ENCODE measurements around the gene PPM1D. TPM values are rescaled to one million over a fixed set of nuclear protein-coding genes. Genes with fewer than 3 reads are reported as not detected.
"Not testable (repeated sequence)": the region's sequence is repeated elsewhere in the genome, so short reads cannot be mapped to it uniquely, and the experiment has no call there.

PPM1D gene
- total RNA-seq, 2 experiments from 2014 or later: 9.4 to 10.9 TPM

GRCh38 chr17:60606036-60606435, 6.0 kb downstream of the PPM1D start:
- intact Hi-C loops (cut with micrococcal nuclease): no loop called here
- H3K27ac Mint-ChIP-seq: no peak overlapping the region
- H3K36me3 Mint-ChIP-seq: peaks cover 6% of the 10 kb centered on the region
- peaks cover 41% of the 10 kb centered on the region for H3K4me1 Mint-ChIP-seq (ENCODE audit: low read depth)
- ChIA-PET POLR2A (no interaction called here), CTCF (interaction anchor here (1.2 kb wide), 1 partner anchor 33 kb away, joined by 3 read pairs; no protein-coding TSS in a partner anchor)
- H3K9me3 Mint-ChIP-seq: no peaks in the 10 kb centered on the region
- DNase-seq: no peak
- no peak overlapping the region for H3K4me3 Mint-ChIP-seq
- H3K27me3 Mint-ChIP-seq: no peaks in the 10 kb centered on the region

GRCh38 chr17:60610473-60610872, 10.5 kb downstream of the PPM1D start:
- no peak overlapping the region for H3K4me3 Mint-ChIP-seq
- intact Hi-C loops (cut with micrococcal nuclease): no loop called here
- ChIA-PET POLR2A (no interaction called here), CTCF (no interaction called here)
- H3K27ac Mint-ChIP-seq: no peak overlapping the region
- no peak for DNase-seq
- no peaks in the 10 kb centered on the region for H3K9me3 Mint-ChIP-seq
- H3K27me3 Mint-ChIP-seq: no peaks in the 10 kb centered on the region
- H3K4me1 Mint-ChIP-seq (ENCODE audit: low read depth): peaks cover 18% of the 10 kb centered on the region
- peaks cover 3% of the 10 kb centered on the region for H3K36me3 Mint-ChIP-seq

- not testable (repeated sequence) for H3K9me3 Mint-ChIP-seq, H3K27me3 Mint-ChIP-seq, DNase-seq
These were observed 11.3 kb downstream of the PPM1D start for GRCh38 chr17:60611321-60611720.

GRCh38 chr17:60613325-60613724, 13.3 kb downstream of the PPM1D start:
- no peak overlapping the region for H3K4me3 Mint-ChIP-seq
- H3K27me3 Mint-ChIP-seq: no peaks in the 10 kb centered on the region
- H3K27ac Mint-ChIP-seq: no peak overlapping the region
- POLR2A ChIA-PET: interaction anchor here (0.6 kb wide), 1 partner anchor 1623 kb away, joined by 6 read pairs; no protein-coding TSS in a partner anchor
- CTCF ChIA-PET: interaction anchor here (1.0 to 2.4 kb wide), 2 partner anchors 21 to 25 kb away, joined by 3 to 11 read pairs; no protein-coding TSS in a partner anchor
- intact Hi-C loops (cut with micrococcal nuclease): no loop called here
- no peaks in the 10 kb centered on the region for H3K9me3 Mint-ChIP-seq
- peaks cover 13% of the 10 kb centered on the region for H3K4me1 Mint-ChIP-seq (ENCODE audit: low read depth)
- DNase-seq: no peak
- H3K36me3 Mint-ChIP-seq: peaks cover 2% of the 10 kb centered on the region

More at GRCh38 chr17:60611321-60611720, 11.3 kb downstream of the PPM1D start:
- CTCF ChIA-PET: interaction anchor here (1.2 kb wide), 1 partner anchor 27 kb away, joined by 5 read pairs; no protein-coding TSS in a partner anchor
- H3K27ac Mint-ChIP-seq; H3K4me3 Mint-ChIP-seq; POLR2A ChIA-PET; H3K36me3 Mint-ChIP-seq; intact Hi-C loops (cut with micrococcal nuclease): not testable (repeated sequence)
- H3K4me1 Mint-ChIP-seq (ENCODE audit: low read depth): peaks cover 13% of the 10 kb centered on the region

GRCh38 chr17:60613796-60614195, 13.8 kb downstream of the PPM1D start:
- ChIA-PET POLR2A (interaction anchor here (0.6 kb wide), 1 partner anchor 1624 kb away, joined by 6 read pairs; no protein-coding TSS in a partner anchor), CTCF (interaction anchor here (2.4 kb wide), 1 partner anchor 25 kb away, joined by 11 read pairs; no protein-coding TSS in a partner anchor)
- H3K9me3 Mint-ChIP-seq; intact Hi-C loops (cut with micrococcal nuclease); DNase-seq; H3K36me3 Mint-ChIP-seq; H3K27me3 Mint-ChIP-seq; H3K27ac Mint-ChIP-seq; H3K4me3 Mint-ChIP-seq: not testable (repeated sequence)
- H3K4me1 Mint-ChIP-seq (ENCODE audit: low read depth): peaks cover 16% of the 10 kb centered on the region

GRCh38 chr17:60614247-60614646, 14.3 kb downstream of the PPM1D start:
- DNase-seq; intact Hi-C loops (cut with micrococcal nuclease); POLR2A ChIA-PET; H3K27me3 Mint-ChIP-seq; H3K4me3 Mint-ChIP-seq; H3K36me3 Mint-ChIP-seq; H3K9me3 Mint-ChIP-seq; H3K27ac Mint-ChIP-seq: not testable (repeated sequence)
- CTCF ChIA-PET: interaction anchor here (2.4 kb wide), 1 partner anchor 24 kb away, joined by 11 read pairs; no protein-coding TSS in a partner anchor
- peaks cover 20% of the 10 kb centered on the region for H3K4me1 Mint-ChIP-seq (ENCODE audit: low read depth)

- POLR2A ChIA-PET: no interaction called here
- Mint-ChIP-seq H3K27me3 (no peaks in the 10 kb centered on the region), H3K4me1 (ENCODE audit: low read depth) (peaks cover 18% of the 10 kb centered on the region), H3K4me3 (no peak overlapping the region), H3K36me3 (peaks cover 2% of the 10 kb centered on the region), H3K27ac (no peak overlapping the region), H3K9me3 (no peaks in the 10 kb centered on the region)
- CTCF ChIA-PET: no interaction called here
- intact Hi-C loops (cut with micrococcal nuclease): no loop called here
- no peak for DNase-seq
These were observed 15.1 kb downstream of the PPM1D start for GRCh38 chr17:60615108-60615507.

- ChIA-PET POLR2A (no interaction called here), CTCF (no interaction called here)
- Mint-ChIP-seq H3K36me3 (peaks cover 2% of the 10 kb centered on the region), H3K4me1 (ENCODE audit: low read depth) (peaks cover 17% of the 10 kb centered on the region), H3K4me3 (no peak overlapping the region), H3K27me3 (no peaks in the 10 kb centered on the region), H3K9me3 (no peaks in the 10 kb centered on the region), H3K27ac (no peak overlapping the region)
- no peak for DNase-seq
- intact Hi-C loops (cut with micrococcal nuclease): no loop called here
These were observed 15.8 kb downstream of the PPM1D start for GRCh38 chr17:60615840-60616239.

- Mint-ChIP-seq H3K36me3 (peaks cover 2% of the 10 kb centered on the region), H3K9me3 (no peaks in the 10 kb centered on the region), H3K27ac (no peak overlapping the region), H3K27me3 (no peaks in the 10 kb centered on the region), H3K4me1 (ENCODE audit: low read depth) (peaks cover 19% of the 10 kb centered on the region), H3K4me3 (no peak overlapping the region)
- ChIA-PET CTCF (no interaction called here), POLR2A (no interaction called here)
- no peak for DNase-seq
- intact Hi-C loops (cut with micrococcal nuclease): no loop called here
These were observed 18.1 kb downstream of the PPM1D start for GRCh38 chr17:60618080-60618479.

GRCh38 chr17:60618854-60619526, 19.0 kb downstream of the PPM1D start:
- intact Hi-C loops (cut with micrococcal nuclease): no loop called here
- CTCF ChIA-PET: interaction anchor here (0.7 kb wide), 1 partner anchor 22 kb away, joined by 3 read pairs; no protein-coding TSS in a partner anchor
- Mint-ChIP-seq H3K4me1 (ENCODE audit: low read depth) (peaks cover 24% of the 10 kb centered on the region), H3K27ac (no peak overlapping the region), H3K36me3 (peaks cover 2% of the 10 kb centered on the region), H3K4me3 (no peak overlapping the region), H3K27me3 (no peaks in the 10 kb centered on the region), H3K9me3 (no peaks in the 10 kb centered on the region)
- POLR2A ChIA-PET: no interaction called here
- no peak for DNase-seq

- peaks cover 18% of the 10 kb centered on the region for H3K4me1 Mint-ChIP-seq (ENCODE audit: low read depth)
- ChIA-PET CTCF (interaction anchor here (0.7 to 5.8 kb wide), 2 partner anchors 16 to 17 kb away, joined by 3 to 32 read pairs; no protein-coding TSS in a partner anchor), POLR2A (no interaction called here)
- no peaks in the 10 kb centered on the region for H3K36me3 Mint-ChIP-seq
- no peaks in the 10 kb centered on the region for H3K9me3 Mint-ChIP-seq
- H3K27ac Mint-ChIP-seq: no peak overlapping the region
- H3K4me3 Mint-ChIP-seq: no peak overlapping the region
- no peak for DNase-seq
- intact Hi-C loops (cut with micrococcal nuclease): no loop called here
- H3K27me3 Mint-ChIP-seq: no peaks in the 10 kb centered on the region
These were observed 23.0 kb downstream of the PPM1D start for GRCh38 chr17:60622961-60623360.

- no peak overlapping the region for H3K4me3 Mint-ChIP-seq
- intact Hi-C loops (cut with micrococcal nuclease): no loop called here
- no peaks in the 10 kb centered on the region for H3K27me3 Mint-ChIP-seq
- no peaks in the 10 kb centered on the region for H3K9me3 Mint-ChIP-seq
- peaks cover 2% of the 10 kb centered on the region for H3K36me3 Mint-ChIP-seq
- POLR2A ChIA-PET: no interaction called here
- peaks cover 17% of the 10 kb centered on the region for H3K4me1 Mint-ChIP-seq (ENCODE audit: low read depth)
- CTCF ChIA-PET: interaction anchor here (5.8 kb wide), 1 partner anchor 16 kb away, joined by 32 read pairs; no protein-coding TSS in a partner anchor
- DNase-seq: no peak
- H3K27ac Mint-ChIP-seq: no peak overlapping the region
These were observed 23.4 kb downstream of the PPM1D start for GRCh38 chr17:60623415-60623814.

GRCh38 chr17:60627124-60627523, 27.1 kb downstream of the PPM1D start:
- ChIA-PET POLR2A (interaction anchor here (0.6 kb wide), 1 partner anchor 241 kb away, joined by 3 read pairs; no protein-coding TSS in a partner anchor), CTCF (interaction anchor here (5.8 kb wide), 1 partner anchor 12 kb away, joined by 32 read pairs; no protein-coding TSS in a partner anchor)
- Mint-ChIP-seq H3K4me3 (no peak overlapping the region), H3K36me3 (peaks cover 2% of the 10 kb centered on the region), H3K27ac (no peak overlapping the region), H3K4me1 (ENCODE audit: low read depth) (peaks cover 7% of the 10 kb centered on the region), H3K27me3 (no peaks in the 10 kb centered on the region), H3K9me3 (no peaks in the 10 kb centered on the region)
- intact Hi-C loops (cut with micrococcal nuclease): no loop called here
- DNase-seq: no peak
